ENCODE results near the gene OCEL1.
"Not testable (repeated sequence)": the region's sequence is repeated elsewhere in the genome, so short reads cannot be mapped to it uniquely, and the experiment has no call there.

Gene OCEL1

DNA sequence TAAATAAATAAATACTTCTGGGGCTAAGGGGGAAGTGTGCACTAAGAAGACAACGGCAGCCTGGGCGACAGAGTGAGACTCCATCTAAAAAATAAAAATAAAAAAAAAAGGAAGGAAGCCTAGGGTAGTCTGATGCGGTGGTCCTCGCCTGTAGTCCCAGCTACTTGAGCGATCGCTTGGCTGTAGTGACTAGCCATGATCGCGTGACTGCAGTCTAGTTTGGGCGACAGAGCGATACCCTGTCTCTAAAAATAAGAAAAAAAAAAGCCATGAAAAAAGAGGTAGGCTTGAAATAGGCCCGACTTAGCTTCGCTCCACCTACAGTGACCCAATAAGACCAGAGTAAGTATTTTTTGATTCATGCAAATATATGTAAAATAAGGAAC is 40.6 kb downstream of the OCEL1 start:
- no peak for DNase-seq

DNA sequence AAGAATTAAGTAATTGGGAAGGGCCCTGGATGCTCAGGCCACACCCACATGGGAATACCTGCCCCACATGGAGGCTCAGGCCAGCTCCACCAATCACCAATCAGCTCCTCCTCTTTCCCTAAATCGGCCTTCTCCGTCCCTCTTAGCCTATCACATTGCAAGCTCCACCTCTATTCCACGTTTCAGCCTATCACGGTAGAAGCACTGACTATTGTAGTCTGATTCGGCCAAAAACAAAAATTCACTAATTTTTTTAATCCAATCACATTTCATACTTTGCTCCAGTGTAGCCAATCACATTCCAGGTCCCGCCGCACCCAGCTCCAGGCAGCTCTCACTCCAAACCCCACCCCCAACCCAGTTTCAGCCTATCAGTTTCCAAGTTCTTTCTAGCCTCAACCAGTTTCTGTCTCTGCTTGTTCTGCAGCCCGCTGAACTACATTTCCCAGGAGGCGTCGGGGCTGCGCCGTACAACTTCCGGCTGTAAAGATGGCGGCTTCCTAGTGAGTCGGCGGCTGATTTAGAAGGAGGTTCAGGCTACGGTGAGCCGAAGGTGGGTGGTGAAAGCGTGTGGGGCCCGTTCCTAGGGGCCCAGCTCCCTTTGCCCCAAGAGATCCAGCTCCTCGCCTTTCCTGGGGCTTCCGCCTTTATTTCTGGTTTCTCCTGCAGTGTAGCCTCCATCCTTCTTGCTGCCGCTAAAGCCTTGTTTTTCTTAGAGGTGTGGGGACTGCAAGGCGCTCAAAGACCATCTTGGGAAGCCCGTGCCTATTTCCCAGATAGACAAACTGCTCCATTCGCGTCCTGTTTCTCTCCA is 41.2 kb downstream of the OCEL1 start, which contains the start of gene BABAM1:
Gene BABAM1 (plus strand): TSS at position 469 of the 814 bp plus-strand sequence. CDS start 1,364 bp downstream, outside the sequence.
- DNase-seq: peak; percentile 100

DNA sequence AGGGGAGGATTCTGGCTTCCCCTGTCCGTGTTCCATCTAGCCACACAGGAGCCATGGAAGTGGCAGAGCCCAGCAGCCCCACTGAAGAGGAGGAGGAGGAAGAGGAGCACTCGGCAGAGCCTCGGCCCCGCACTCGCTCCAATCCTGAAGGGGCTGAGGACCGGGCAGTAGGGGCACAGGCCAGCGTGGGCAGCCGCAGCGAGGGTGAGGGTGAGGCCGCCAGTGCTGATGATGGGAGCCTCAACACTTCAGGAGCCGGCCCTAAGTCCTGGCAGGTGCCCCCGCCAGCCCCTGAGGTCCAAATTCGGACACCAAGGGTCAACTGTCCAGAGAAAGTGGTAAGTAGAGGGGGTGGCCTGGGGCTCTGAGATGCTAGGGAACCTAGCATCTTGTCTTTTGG is 42.7 kb downstream of the OCEL1 start:
- DNase-seq: no peak

DNA sequence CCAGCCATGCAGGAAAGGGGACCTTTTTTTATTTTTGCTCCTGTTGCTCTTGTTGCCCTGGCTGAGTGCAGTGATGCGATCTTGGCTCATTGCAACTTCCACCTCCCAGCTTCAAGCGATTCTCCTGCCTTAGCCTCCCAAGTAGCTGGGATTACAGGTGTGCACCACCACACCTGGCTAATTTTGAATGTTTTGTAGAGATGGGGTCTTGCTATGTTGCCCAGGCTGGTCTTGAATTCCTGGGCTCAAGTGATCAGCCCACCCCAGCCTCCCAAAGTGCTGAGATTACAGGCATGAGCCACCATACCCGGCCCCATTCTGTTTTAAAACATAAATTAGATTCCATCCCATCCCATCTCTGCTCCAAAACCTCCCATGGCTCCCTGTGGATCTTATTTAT is 48.9 kb downstream of the OCEL1 start:
- DNase-seq: not testable (repeated sequence)

DNA sequence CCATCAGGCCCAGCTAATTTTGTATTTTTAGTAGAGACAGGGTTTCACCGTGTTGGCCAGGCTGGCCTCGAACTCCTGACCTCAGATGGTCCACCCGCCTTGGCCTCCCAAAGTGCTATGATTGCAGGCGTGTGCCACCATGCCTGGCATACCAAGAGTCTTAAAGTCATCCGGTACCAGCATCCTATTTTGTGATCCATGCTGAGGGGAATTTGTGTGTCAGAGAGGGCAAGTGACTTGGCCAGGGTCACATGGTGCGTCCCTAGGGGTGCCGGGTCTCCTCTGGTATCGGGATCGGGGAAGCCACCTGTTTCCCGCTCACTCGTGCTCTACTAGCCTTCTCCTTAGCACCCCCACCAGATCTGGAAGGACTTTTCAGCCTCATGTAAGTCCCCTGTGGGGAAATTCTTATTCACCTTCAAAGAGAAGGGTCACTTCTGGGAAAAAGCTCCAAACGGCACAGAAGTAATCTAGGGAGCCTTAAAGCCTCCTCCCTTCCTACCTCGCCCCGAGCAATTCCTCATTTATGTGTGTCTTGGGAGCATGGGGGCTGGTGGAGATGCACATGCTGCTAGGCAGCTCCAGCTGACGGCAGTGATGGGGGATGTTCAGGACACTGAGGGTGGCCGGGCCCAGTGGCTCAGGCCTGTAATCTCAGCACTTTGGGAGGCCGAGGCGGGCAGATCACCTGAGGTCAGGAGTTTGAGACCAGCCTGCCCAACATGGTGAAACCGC is 49.6 kb downstream of the OCEL1 start:
- DNase-seq: no peak
